Keratinocyte (primary cell): ENCODE results near the gene MADD. TPM values are rescaled to one million over a fixed set of nuclear protein-coding genes. Genes with fewer than 3 reads are reported as not detected.

Experiments used
- DNase-seq: peaks from one replicate; pipeline ENCODE4 v3.0.0-alpha.2; 2011; ENCODE audit warnings: low read depth, missing footprints, low spot score
- FAIRE-seq: peaks from 2 replicates; lab custom pipeline; 2011; peaks lifted over from hg19 to GRCh38; lab: Jason Lieb, UNC
- H2AFZ ChIP-seq: 2 replicates; pipeline ENCODE4 v1.6.0; 2012; ENCODE audit warnings: low read length, control low read depth, inconsistent platforms; ENCODE audit not compliant: control insufficient read depth
- H3K27ac ChIP-seq: 2 replicates; pipeline ENCODE4 v1.5.1; 2011; ENCODE audit warnings: low read length; ENCODE audit not compliant: control insufficient read depth, insufficient read depth
- H3K27me3 ChIP-seq: 3 replicates; pipeline ENCODE4 v1.6.0; 2011; ENCODE audit warnings: low read length; ENCODE audit not compliant: control insufficient read depth, insufficient read depth; ENCODE audit errors: extremely low read depth
- H3K36me3 ChIP-seq, 2 experiments: 2 replicates in 1 of 2; 3 replicates in 1 of 2; pipeline ENCODE4 v1.5.1; 2011; ENCODE audit warnings: low read length in 2 of 2, mild to moderate bottlenecking in 1 of 2; ENCODE audit not compliant: control insufficient read depth in 2 of 2, insufficient read depth in 2 of 2; ENCODE audit errors: extremely low read depth in 1 of 2
- H3K4me1 ChIP-seq: 3 replicates; pipeline ENCODE4 v1.5.1; 2011; ENCODE audit warnings: low read length; ENCODE audit not compliant: control insufficient read depth, insufficient read depth; ENCODE audit errors: extremely low read depth
- H3K4me2 ChIP-seq: 3 replicates; pipeline ENCODE4 v1.6.0; 2011; ENCODE audit warnings: low read depth, low read length; ENCODE audit not compliant: control insufficient read depth, insufficient read depth; ENCODE audit errors: extremely low read depth
- H3K4me3 ChIP-seq, 3 experiments: fragments of 200-600 bp in 1 of 3; sonication (generic) in 1 of 3; 2 replicates in 2 of 3; 3 replicates in 1 of 3; pipeline ENCODE4 v1.5.1; 2011 to 2016; ENCODE audit warnings: low read length in 3 of 3, mild to moderate bottlenecking in 3 of 3, control low read depth in 2 of 3, inconsistent platforms in 1 of 3, low read depth in 1 of 3, mixed read lengths in 1 of 3, mixed run types in 1 of 3, moderate library complexity in 1 of 3; ENCODE audit not compliant: control insufficient read depth in 2 of 3, insufficient read depth in 2 of 3; ENCODE audit errors: extremely low read depth in 1 of 3
- H3K79me2 ChIP-seq: 2 replicates; pipeline ENCODE4 v1.6.0; 2012; ENCODE audit warnings: low read length; ENCODE audit not compliant: control insufficient read depth, insufficient read depth
- H3K9ac ChIP-seq: 3 replicates; pipeline ENCODE4 v1.6.0; 2011; ENCODE audit warnings: low read length; ENCODE audit not compliant: control insufficient read depth, insufficient read depth; ENCODE audit errors: extremely low read depth
- H3K9me1 ChIP-seq: 3 replicates; pipeline ENCODE4 v1.6.0; 2011; ENCODE audit warnings: low read length; ENCODE audit not compliant: control insufficient read depth, insufficient read depth; ENCODE audit errors: extremely low read depth
- H3K9me3 ChIP-seq: 2 replicates; pipeline ENCODE4 v1.5.1; 2012; ENCODE audit warnings: low read depth, low read length; ENCODE audit not compliant: control insufficient read depth
- H4K20me1 ChIP-seq: 3 replicates; pipeline ENCODE4 v1.6.0; 2011; ENCODE audit warnings: low read length; ENCODE audit not compliant: control insufficient read depth, insufficient read depth; ENCODE audit errors: extremely low read depth
- EZH2 ChIP-seq: IDR thresholded peaks from one replicate; pipeline ENCODE4 v1.6.1; 2012; ENCODE audit warnings: inconsistent platforms, mild to moderate bottlenecking, low read length, moderate library complexity
- dilution Hi-C: fragments of 300-500 bp; cut with MboI; formaldehyde crosslinking; loops from one replicate; pipeline ENCODE4 v1.7.0; 2020; ENCODE audit warnings: low sequenced_read_pairs; ENCODE audit not compliant: extremely low pct_ligation_motif_present
- polyA plus RNA-seq, 5 experiments: library from polyadenylated mRNA; depleted of rRNA in 3 of 5; stranded (reverse) in 3 of 5; stranded (forward) in 1 of 5; unstranded in 1 of 5; fragments of >200 nt; gene quantifications; 1 replicate in 1 of 5; 2 replicates in 3 of 5; 3 replicates in 1 of 5; pipeline versions ENCODE4 v1.2.1 to v1.2.3, GENCODE V29; 2011 to 2012; ENCODE audit warnings: missing spikeins in 2 of 5, low read depth in 1 of 5, low replicate concordance in 1 of 5
- TF ChIP-seq, protein P1 (sequence below), 3 experiments: IDR thresholded peaks in 1 of 3; conservative IDR thresholded peaks in 1 of 3; optimal IDR thresholded peaks in 1 of 3; 2 replicates in 2 of 3; 3 replicates in 1 of 3; pipeline versions ENCODE3 to v1.5.1; 2011; ENCODE audit warnings: low read length in 3 of 3, mild to moderate bottlenecking in 3 of 3, moderate library complexity in 2 of 3, control low read depth in 1 of 3, inconsistent platforms in 1 of 3; ENCODE audit not compliant: insufficient read depth in 2 of 3; ENCODE audit errors: extremely low read depth in 1 of 3

Gene MADD
- polyA plus RNA-seq, 1 donor (not counting 4 experiments of a cell fraction or from before 2014, with no cell fraction given) = 11.9 TPM

DNA sequence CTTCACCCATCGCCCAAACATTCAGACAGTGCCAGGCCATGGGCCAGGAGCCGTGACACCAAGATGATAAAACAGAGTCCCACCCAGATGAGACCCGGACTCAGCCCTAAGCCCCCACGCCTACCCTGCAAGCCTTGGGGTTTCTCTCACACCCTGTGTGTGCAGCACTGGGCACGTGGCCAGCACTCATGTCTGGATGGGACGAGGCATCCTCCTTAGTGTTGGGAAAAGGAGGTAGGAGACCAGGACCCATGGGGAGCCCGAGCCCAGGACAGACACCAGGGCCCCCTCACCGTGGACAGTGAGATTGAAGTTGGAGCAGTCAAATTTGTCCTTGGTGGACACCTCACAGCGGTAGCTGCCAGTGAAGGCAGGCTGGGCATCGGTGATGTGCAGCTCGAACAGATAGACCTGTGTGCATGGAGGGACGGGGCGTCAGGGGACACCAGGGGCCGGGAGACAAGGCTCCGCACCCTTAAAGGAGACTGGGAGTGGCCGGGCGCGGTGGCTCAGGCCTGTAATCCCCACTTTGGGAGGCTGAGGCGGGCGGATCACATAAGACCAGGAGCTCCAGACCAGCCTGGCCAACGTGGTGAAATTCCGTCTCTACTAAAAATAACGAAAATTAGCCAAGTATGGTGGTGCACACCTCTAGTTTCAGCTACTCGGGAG is 78.3 kb downstream of the MADD start:
- Histone ChIP-seq H3K27me3 (no peaks in the 10 kb centered on the region), H3K4me3 (no peak overlapping the region), H3K4me1 (no peaks in the 10 kb centered on the region), H3K9me3 (no peaks in the 10 kb centered on the region), H3K9ac (no peak overlapping the region), H3K36me3 (no peaks in the 10 kb centered on the region), H3K27ac (no peak overlapping the region), H4K20me1 (no peaks in the 10 kb centered on the region), H3K4me2 (no peak overlapping the region), H2AFZ (no peak overlapping the region), H3K9me1 (no peaks in the 10 kb centered on the region), H3K79me2 (no peaks in the 10 kb centered on the region)
- FAIRE-seq (no peak), DNase-seq (no peak)
- TF ChIP-seq EZH2 = no peak
- TF ChIP-seq, protein P1, sequence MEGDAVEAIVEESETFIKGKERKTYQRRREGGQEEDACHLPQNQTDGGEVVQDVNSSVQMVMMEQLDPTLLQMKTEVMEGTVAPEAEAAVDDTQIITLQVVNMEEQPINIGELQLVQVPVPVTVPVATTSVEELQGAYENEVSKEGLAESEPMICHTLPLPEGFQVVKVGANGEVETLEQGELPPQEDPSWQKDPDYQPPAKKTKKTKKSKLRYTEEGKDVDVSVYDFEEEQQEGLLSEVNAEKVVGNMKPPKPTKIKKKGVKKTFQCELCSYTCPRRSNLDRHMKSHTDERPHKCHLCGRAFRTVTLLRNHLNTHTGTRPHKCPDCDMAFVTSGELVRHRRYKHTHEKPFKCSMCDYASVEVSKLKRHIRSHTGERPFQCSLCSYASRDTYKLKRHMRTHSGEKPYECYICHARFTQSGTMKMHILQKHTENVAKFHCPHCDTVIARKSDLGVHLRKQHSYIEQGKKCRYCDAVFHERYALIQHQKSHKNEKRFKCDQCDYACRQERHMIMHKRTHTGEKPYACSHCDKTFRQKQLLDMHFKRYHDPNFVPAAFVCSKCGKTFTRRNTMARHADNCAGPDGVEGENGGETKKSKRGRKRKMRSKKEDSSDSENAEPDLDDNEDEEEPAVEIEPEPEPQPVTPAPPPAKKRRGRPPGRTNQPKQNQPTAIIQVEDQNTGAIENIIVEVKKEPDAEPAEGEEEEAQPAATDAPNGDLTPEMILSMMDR (optimal IDR thresholded peaks at IDR 0.05 in 1 of 3, IDR thresholded peaks at IDR 0.05 in 1 of 3, conservative IDR thresholded peaks at IDR 0.05 in 1 of 3; ENCODE audit: extremely low read depth in 1 of 3, insufficient read depth in 2 of 3, low read length in 3 of 3) = no peak
- dilution Hi-C loops = no loop called here

DNA sequence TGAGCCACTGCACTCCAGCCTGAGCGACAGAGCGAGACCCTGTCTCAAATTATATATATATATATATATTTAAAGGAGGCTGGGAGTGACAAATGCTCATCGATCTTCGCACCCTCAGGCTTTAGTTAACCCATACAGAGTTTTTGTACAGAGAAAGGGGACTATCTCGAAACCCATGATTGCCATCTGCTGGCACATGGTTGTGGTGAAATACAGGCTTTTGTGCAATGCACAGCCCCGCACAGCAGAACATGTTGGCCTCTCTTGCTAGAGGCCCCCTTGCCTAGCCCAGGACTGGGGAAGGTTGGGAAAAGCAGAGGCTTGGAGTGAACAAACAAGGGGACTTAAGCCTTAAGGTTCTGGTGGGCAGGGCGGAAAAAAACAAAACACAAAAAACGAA is 78.9 kb downstream of the MADD start:
- Histone ChIP-seq H3K27me3 (no peaks in the 10 kb centered on the region), H3K9ac (no peak overlapping the region), H3K27ac (no peak overlapping the region), H3K9me3 (no peaks in the 10 kb centered on the region), H4K20me1 (no peaks in the 10 kb centered on the region), H3K79me2 (no peaks in the 10 kb centered on the region), H2AFZ (no peak overlapping the region), H3K4me3 (no peak overlapping the region), H3K36me3 (no peaks in the 10 kb centered on the region), H3K9me1 (no peaks in the 10 kb centered on the region), H3K4me1 (no peaks in the 10 kb centered on the region), H3K4me2 (no peak overlapping the region)
- dilution Hi-C loops = no loop called here
- no peak for FAIRE-seq
- DNase-seq = no peak
- TF ChIP-seq, protein P1 (optimal IDR thresholded peaks at IDR 0.05 in 1 of 3, IDR thresholded peaks at IDR 0.05 in 1 of 3, conservative IDR thresholded peaks at IDR 0.05 in 1 of 3; ENCODE audit: extremely low read depth in 1 of 3, insufficient read depth in 2 of 3, low read length in 3 of 3) = peak in 1 of 3 experiments; percentile 39
- no peak for TF ChIP-seq EZH2
